ENCODE data around the gene CBX2.

CBX2 gene

GRCh38 chr17:79834565-79835469, 56.9 kb downstream of the CBX2 start:
- Histone ChIP-seq H3K36me3 (replicated peaks; ENCODE audit: low read depth, low read length) (peaks cover 58% of the 10 kb centered on the region), H3K9me3 (ENCODE audit: insufficient read depth, low read length) (no peaks in the 10 kb centered on the region), H3K9ac (ENCODE audit: low read length) (no peak overlapping the region), H3K27ac (ENCODE audit: low read length) (no peak overlapping the region), H3K4me1 (ENCODE audit: low read length) (peaks cover 16% of the 10 kb centered on the region), H2AFZ (ENCODE audit: low read depth, low read length) (no peak overlapping the region), H3K4me2 (ENCODE audit: low read length) (no peak overlapping the region), H3K27me3 (ENCODE audit: low read depth, low read length) (no peaks in the 10 kb centered on the region), H3K79me2 (ENCODE audit: low read length) (peaks cover 63% of the 10 kb centered on the region), H3K4me3 (ENCODE audit: low read length) (no peak overlapping the region), H4K20me1 (ENCODE audit: insufficient read depth, low read length) (peaks cover 84% of the 10 kb centered on the region)
- TF ChIP-seq CTCF (IDR thresholded peaks at IDR 0.05; ENCODE audit: low read depth, low read length) (peak; percentile 74), EZH2phosphoT487 (IDR thresholded peaks at IDR 0.05; ENCODE audit: low read depth) (no peak)

DNA sequence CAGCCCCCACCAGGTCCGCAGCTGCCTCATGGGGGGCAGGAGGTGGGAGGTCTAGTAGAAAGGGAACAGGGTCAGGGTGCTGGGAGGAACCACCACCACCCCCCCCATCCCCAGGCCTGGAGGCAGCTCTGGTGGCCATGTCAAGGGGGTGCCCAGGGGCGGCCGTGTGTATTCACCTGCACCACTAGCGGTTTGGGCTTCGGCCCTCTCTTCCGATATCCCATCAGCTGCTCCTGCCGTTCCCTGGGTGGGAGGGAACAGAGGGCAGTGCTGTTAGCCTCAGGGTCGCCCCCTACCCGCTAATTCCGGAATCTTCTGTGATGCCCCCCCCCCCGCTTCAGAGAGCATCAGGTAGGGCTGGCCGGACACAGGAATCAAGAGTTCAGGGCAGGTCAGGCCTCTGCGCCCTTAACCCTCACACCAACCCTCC, 57.5 kb downstream of the CBX2 start:
- peaks cover 58% of the 10 kb centered on the region for H3K36me3 ChIP-seq (replicated peaks; ENCODE audit: low read depth, low read length)
- no peak overlapping the region for H3K9ac ChIP-seq (ENCODE audit: low read length)
- no peaks in the 10 kb centered on the region for H3K9me3 ChIP-seq (ENCODE audit: insufficient read depth, low read length)
- TF ChIP-seq EZH2phosphoT487 (IDR thresholded peaks at IDR 0.05; ENCODE audit: low read depth) (no peak), CTCF (IDR thresholded peaks at IDR 0.05; ENCODE audit: low read depth, low read length) (no peak)
- peaks cover 81% of the 10 kb centered on the region for H4K20me1 ChIP-seq (ENCODE audit: insufficient read depth, low read length)
- peaks cover 63% of the 10 kb centered on the region for H3K79me2 ChIP-seq (ENCODE audit: low read length)
- H3K27ac ChIP-seq (ENCODE audit: low read length), result no peak overlapping the region
- H3K4me2 ChIP-seq (ENCODE audit: low read length), result no peak overlapping the region
- peaks cover 18% of the 10 kb centered on the region for H3K4me1 ChIP-seq (ENCODE audit: low read length)
- no peak overlapping the region for H3K4me3 ChIP-seq (ENCODE audit: low read length)
- no peaks in the 10 kb centered on the region for H3K27me3 ChIP-seq (ENCODE audit: low read depth, low read length)
- H2AFZ ChIP-seq (ENCODE audit: low read depth, low read length), result no peak overlapping the region

- Histone ChIP-seq H3K9ac (ENCODE audit: low read length) (no peak overlapping the region; the same call in 1 of the 2 replicates), H3K4me3 (ENCODE audit: low read length) (peak overlapping the region; percentile 99), H3K4me2 (ENCODE audit: low read length) (peak overlapping the region; percentile 93)
Observed at GRCh38 chr17:79835953-79836509, 58.1 kb downstream of the CBX2 start.

More at GRCh38 chr17:79835953-79836509, 58.1 kb downstream of the CBX2 start:
- Histone ChIP-seq H3K27me3 (ENCODE audit: low read depth, low read length) (no peaks in the 10 kb centered on the region), H3K9me3 (ENCODE audit: insufficient read depth, low read length) (no peaks in the 10 kb centered on the region), H3K36me3 (replicated peaks; ENCODE audit: low read depth, low read length) (peaks cover 58% of the 10 kb centered on the region), H3K79me2 (ENCODE audit: low read length) (peaks cover 63% of the 10 kb centered on the region), H2AFZ (ENCODE audit: low read depth, low read length) (no peak overlapping the region), H4K20me1 (ENCODE audit: insufficient read depth, low read length) (peaks cover 76% of the 10 kb centered on the region), H3K27ac (ENCODE audit: low read length) (peak overlapping the region; percentile 69), H3K4me1 (ENCODE audit: low read length) (peaks cover 18% of the 10 kb centered on the region)
- TF ChIP-seq CTCF (IDR thresholded peaks at IDR 0.05; ENCODE audit: low read depth, low read length), result no peak
- no peak for TF ChIP-seq EZH2phosphoT487 (IDR thresholded peaks at IDR 0.05; ENCODE audit: low read depth)

Measured in OCI-LY3 (cell line).